H7 (cell line): Measurements from ENCODE around the gene LILRB2. TPM values are rescaled to one million over a fixed set of nuclear protein-coding genes. Genes with fewer than 3 reads are reported as not detected.
"Not testable (repeated sequence)": the region's sequence is repeated elsewhere in the genome, so short reads cannot be mapped to it uniquely, and the experiment has no call there.

Experiments used
- DNase-seq: peaks from one replicate; pipeline ENCODE4 v3.0.0; 2012
- H3K27me3 ChIP-seq: 2 replicates; pipeline ENCODE4 v1.6.0; 2011; ENCODE audit warnings: mild to moderate bottlenecking, low read length; ENCODE audit not compliant: control insufficient read depth, insufficient read depth
- H3K36me3 ChIP-seq: replicated peaks from 2 replicates; pipeline ENCODE4 v1.5.1; 2011; ENCODE audit warnings: low read length; ENCODE audit not compliant: control insufficient read depth, insufficient read depth
- H3K4me3 ChIP-seq: 2 replicates; pipeline ENCODE4 v1.5.1; 2011; ENCODE audit warnings: low read depth, mild to moderate bottlenecking, control low read depth, low read length, moderate library complexity; ENCODE audit not compliant: insufficient read depth
- total RNA-seq: library from RNA; depleted of rRNA; stranded (reverse); fragments of >200 nt; shearing (Covaris generic); gene quantifications from 2 replicates; pipeline ENCODE4 v1.2.3, GENCODE V29; 2014

Gene LILRB2
- total RNA-seq, 1 experiment from 2014 or later = not detected

- no peak for DNase-seq
- no peaks in the 10 kb centered on the region for H3K27me3 ChIP-seq
- H3K4me3 ChIP-seq = no peak overlapping the region
- H3K36me3 ChIP-seq = no peaks in the 10 kb centered on the region
These were observed 32.8 kb downstream of the LILRB2 start for GRCh38 chr19:54248016-54248601.

- H3K4me3 ChIP-seq = no peak overlapping the region
- no peaks in the 10 kb centered on the region for H3K27me3 ChIP-seq
- DNase-seq = no peak
- H3K36me3 ChIP-seq = no peaks in the 10 kb centered on the region
These were observed 33.6 kb downstream of the LILRB2 start for GRCh38 chr19:54247106-54247930.

- no peak for DNase-seq
- Histone ChIP-seq H3K36me3 (no peaks in the 10 kb centered on the region), H3K4me3 (no peak overlapping the region), H3K27me3 (no peaks in the 10 kb centered on the region)
These were observed 35.0 kb downstream of the LILRB2 start for GRCh38 chr19:54245936-54246335.

- not testable (repeated sequence) for H3K36me3 ChIP-seq, H3K27me3 ChIP-seq, DNase-seq, H3K4me3 ChIP-seq
These were observed 37.1 kb downstream of the LILRB2 start for GRCh38 chr19:54243809-54244208.

GRCh38 chr19:54242646-54243045 lies 38.3 kb downstream of the LILRB2 start, which contains the start of gene LILRA6:
TSS of gene LILRA6 (minus strand) at chr19:54242790.
- H3K36me3 ChIP-seq, DNase-seq, H3K27me3 ChIP-seq, H3K4me3 ChIP-seq: not testable (repeated sequence)

- DNase-seq = not testable (repeated sequence)
These were observed 38.7 kb downstream of the LILRB2 start for GRCh38 chr19:54242234-54242633.

GRCh38 chr19:54240372-54241336 lies 40.3 kb downstream of the LILRB2 start:
- not testable (repeated sequence) for H3K36me3 ChIP-seq, DNase-seq, H3K27me3 ChIP-seq, H3K4me3 ChIP-seq

More at GRCh38 chr19:54242234-54242633, 38.7 kb downstream of the LILRB2 start:
- not testable (repeated sequence) for H3K36me3 ChIP-seq, H3K27me3 ChIP-seq, H3K4me3 ChIP-seq

GRCh38 chr19:54239491-54240371 lies 41.2 kb downstream of the LILRB2 start:
- not testable (repeated sequence) for H3K4me3 ChIP-seq, DNase-seq, H3K36me3 ChIP-seq, H3K27me3 ChIP-seq

GRCh38 chr19:54233941-54234340 lies 47.0 kb downstream of the LILRB2 start:
- peaks cover 7% of the 10 kb centered on the region; the same call in 1 of the 2 replicates for H3K27me3 ChIP-seq
- H3K4me3 ChIP-seq = no peak overlapping the region
- H3K36me3 ChIP-seq = no peaks in the 10 kb centered on the region
- no peak for DNase-seq

- peaks cover 7% of the 10 kb centered on the region; the same call in 1 of the 2 replicates for H3K27me3 ChIP-seq
- H3K4me3 ChIP-seq = no peak overlapping the region
- H3K36me3 ChIP-seq = no peaks in the 10 kb centered on the region
- peak; percentile 87 for DNase-seq
These were observed 49.6 kb downstream of the LILRB2 start for GRCh38 chr19:54231077-54231931.

GRCh38 chr19:54230031-54230430 lies 50.9 kb downstream of the LILRB2 start:
- Histone ChIP-seq H3K27me3 (peaks cover 7% of the 10 kb centered on the region; the same call in 1 of the 2 replicates), H3K4me3 (no peak overlapping the region), H3K36me3 (no peaks in the 10 kb centered on the region)
- no peak for DNase-seq

GRCh38 chr19:54229146-54229545 lies 51.8 kb downstream of the LILRB2 start:
- Histone ChIP-seq H3K36me3 (no peaks in the 10 kb centered on the region), H3K4me3 (no peak overlapping the region), H3K27me3 (peaks cover 7% of the 10 kb centered on the region; the same call in 1 of the 2 replicates)
- no peak for DNase-seq

- not testable (repeated sequence) for DNase-seq, H3K27me3 ChIP-seq, H3K36me3 ChIP-seq, H3K4me3 ChIP-seq
These were observed 56.3 kb downstream of the LILRB2 start for GRCh38 chr19:54224619-54225018.
